Measurements from ENCODE around the gene CIDEB.

The CIDEB gene

DNA sequence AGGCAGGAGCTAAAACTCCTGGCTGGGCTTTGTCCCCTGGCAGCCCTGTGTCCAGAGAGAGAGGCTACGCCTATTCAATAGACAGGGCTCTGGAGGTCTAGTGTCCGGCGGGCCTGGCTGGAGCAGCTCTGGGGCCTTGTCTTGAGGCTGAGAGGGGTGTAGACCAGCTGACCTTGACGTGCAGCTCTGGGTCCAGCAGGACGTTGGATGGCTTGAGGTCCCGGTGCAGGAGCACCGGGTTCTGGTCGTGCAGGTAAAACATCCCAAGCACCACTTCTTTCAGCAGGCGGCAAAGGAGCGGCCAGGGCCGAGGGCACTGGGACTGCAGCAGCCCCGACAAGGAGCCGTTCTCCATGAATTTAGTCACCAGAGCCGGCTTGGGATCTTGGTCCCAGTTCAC, 31.1 kb upstream of the CIDEB start:
- H3K4me3 ChIP-seq (replicated peaks; ENCODE audit: insufficient read depth, low read length): peak overlapping the region; percentile 46
- no peak overlapping the region for H3K27ac ChIP-seq (replicated peaks)
- peaks cover 8% of the 10 kb centered on the region for H3K27me3 ChIP-seq (ENCODE audit: insufficient read depth, poor library complexity, severe bottlenecking)
- TF ChIP-seq SPI1 (IDR thresholded peaks at IDR 0.05; ENCODE audit: borderline replicate concordance, low read depth) (no peak), POLR2AphosphoS5 (IDR thresholded peaks at IDR 0.05; ENCODE audit: low read depth) (no peak), GABPA (IDR thresholded peaks at IDR 0.05; ENCODE audit: low read depth) (no peak)
- TF ChIP-seq, protein P1, sequence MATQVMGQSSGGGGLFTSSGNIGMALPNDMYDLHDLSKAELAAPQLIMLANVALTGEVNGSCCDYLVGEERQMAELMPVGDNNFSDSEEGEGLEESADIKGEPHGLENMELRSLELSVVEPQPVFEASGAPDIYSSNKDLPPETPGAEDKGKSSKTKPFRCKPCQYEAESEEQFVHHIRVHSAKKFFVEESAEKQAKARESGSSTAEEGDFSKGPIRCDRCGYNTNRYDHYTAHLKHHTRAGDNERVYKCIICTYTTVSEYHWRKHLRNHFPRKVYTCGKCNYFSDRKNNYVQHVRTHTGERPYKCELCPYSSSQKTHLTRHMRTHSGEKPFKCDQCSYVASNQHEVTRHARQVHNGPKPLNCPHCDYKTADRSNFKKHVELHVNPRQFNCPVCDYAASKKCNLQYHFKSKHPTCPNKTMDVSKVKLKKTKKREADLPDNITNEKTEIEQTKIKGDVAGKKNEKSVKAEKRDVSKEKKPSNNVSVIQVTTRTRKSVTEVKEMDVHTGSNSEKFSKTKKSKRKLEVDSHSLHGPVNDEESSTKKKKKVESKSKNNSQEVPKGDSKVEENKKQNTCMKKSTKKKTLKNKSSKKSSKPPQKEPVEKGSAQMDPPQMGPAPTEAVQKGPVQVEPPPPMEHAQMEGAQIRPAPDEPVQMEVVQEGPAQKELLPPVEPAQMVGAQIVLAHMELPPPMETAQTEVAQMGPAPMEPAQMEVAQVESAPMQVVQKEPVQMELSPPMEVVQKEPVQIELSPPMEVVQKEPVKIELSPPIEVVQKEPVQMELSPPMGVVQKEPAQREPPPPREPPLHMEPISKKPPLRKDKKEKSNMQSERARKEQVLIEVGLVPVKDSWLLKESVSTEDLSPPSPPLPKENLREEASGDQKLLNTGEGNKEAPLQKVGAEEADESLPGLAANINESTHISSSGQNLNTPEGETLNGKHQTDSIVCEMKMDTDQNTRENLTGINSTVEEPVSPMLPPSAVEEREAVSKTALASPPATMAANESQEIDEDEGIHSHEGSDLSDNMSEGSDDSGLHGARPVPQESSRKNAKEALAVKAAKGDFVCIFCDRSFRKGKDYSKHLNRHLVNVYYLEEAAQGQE (IDR thresholded peaks at IDR 0.05; ENCODE audit: insufficient replicate concordance, low read depth): no peak
- TF ChIP-seq, protein P2, sequence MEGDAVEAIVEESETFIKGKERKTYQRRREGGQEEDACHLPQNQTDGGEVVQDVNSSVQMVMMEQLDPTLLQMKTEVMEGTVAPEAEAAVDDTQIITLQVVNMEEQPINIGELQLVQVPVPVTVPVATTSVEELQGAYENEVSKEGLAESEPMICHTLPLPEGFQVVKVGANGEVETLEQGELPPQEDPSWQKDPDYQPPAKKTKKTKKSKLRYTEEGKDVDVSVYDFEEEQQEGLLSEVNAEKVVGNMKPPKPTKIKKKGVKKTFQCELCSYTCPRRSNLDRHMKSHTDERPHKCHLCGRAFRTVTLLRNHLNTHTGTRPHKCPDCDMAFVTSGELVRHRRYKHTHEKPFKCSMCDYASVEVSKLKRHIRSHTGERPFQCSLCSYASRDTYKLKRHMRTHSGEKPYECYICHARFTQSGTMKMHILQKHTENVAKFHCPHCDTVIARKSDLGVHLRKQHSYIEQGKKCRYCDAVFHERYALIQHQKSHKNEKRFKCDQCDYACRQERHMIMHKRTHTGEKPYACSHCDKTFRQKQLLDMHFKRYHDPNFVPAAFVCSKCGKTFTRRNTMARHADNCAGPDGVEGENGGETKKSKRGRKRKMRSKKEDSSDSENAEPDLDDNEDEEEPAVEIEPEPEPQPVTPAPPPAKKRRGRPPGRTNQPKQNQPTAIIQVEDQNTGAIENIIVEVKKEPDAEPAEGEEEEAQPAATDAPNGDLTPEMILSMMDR (IDR thresholded peaks at IDR 0.05; ENCODE audit: insufficient read depth, low read length): no peak
- no peak for DNase-seq (ENCODE audit: low read depth in 1 of 2, low spot score in 1 of 2)

DNA sequence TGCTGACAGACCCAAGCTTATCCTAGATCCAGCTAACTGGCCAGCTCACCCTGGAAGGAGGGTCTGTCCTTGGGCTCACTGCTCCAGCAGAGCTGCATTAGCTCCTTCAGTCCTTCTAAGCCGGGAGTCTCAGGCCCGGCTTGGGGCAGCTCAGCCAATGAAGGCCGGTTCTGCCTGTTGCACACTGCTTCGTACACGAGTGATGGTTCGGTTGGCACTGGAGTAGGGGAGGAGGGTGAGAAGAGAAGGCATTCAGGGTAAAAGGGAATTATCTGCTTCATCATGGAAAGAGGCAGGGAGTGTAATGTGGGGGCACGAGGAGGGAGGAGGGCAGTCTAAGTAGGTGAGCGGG, 30.0 kb upstream of the CIDEB start:
- peaks cover 8% of the 10 kb centered on the region for H3K27me3 ChIP-seq (ENCODE audit: insufficient read depth, poor library complexity, severe bottlenecking)
- no peak overlapping the region for H3K4me3 ChIP-seq (replicated peaks; ENCODE audit: insufficient read depth, low read length)
- TF ChIP-seq GABPA (IDR thresholded peaks at IDR 0.05; ENCODE audit: low read depth) (no peak), SPI1 (IDR thresholded peaks at IDR 0.05; ENCODE audit: borderline replicate concordance, low read depth) (no peak)
- DNase-seq (ENCODE audit: low read depth in 1 of 2, low spot score in 1 of 2): no peak
- no peak overlapping the region for H3K27ac ChIP-seq (replicated peaks)

DNA sequence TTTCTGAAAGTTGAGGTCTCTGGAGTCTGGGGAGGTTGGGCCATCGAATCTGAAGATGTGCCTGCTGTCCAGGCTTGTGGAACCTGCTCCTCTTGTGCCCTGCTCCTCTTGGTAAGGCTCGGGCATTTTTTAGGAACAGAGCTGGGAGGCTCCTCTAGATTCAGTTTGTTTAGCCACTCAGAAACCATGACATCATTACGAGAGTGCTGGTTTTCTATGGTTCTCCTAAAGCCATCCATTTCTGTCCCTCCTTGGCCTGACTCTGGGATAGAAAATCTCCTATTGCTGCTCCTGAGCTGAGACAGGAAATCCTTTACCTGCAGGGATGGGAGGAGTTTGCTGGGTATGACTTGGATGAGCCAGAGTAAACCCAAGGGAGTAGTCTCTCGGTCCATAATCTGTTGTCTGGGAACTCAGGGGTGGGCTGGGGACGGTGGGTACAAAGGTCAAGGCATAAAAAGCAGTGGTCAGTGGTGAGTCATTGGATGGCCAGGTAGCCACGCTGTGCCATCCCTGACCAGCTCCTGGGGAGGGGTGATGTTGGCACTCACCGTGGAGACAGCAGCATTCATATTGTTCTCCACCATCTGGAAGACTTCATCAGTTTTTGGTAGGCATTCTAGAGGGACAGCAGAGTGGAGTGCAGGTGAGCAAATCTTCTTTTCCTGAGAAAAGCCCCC, 29.5 kb upstream of the CIDEB start:
- DNase-seq (ENCODE audit: low read depth in 1 of 2, low spot score in 1 of 2): no peak
- TF ChIP-seq POLR2AphosphoS5 (IDR thresholded peaks at IDR 0.05; ENCODE audit: low read depth) (no peak), GABPA (IDR thresholded peaks at IDR 0.05; ENCODE audit: low read depth) (no peak), SPI1 (IDR thresholded peaks at IDR 0.05; ENCODE audit: borderline replicate concordance, low read depth) (no peak)
- TF ChIP-seq, protein P1 (IDR thresholded peaks at IDR 0.05; ENCODE audit: insufficient replicate concordance, low read depth): no peak
- TF ChIP-seq, protein P2 (IDR thresholded peaks at IDR 0.05; ENCODE audit: insufficient read depth, low read length): no peak

DNA sequence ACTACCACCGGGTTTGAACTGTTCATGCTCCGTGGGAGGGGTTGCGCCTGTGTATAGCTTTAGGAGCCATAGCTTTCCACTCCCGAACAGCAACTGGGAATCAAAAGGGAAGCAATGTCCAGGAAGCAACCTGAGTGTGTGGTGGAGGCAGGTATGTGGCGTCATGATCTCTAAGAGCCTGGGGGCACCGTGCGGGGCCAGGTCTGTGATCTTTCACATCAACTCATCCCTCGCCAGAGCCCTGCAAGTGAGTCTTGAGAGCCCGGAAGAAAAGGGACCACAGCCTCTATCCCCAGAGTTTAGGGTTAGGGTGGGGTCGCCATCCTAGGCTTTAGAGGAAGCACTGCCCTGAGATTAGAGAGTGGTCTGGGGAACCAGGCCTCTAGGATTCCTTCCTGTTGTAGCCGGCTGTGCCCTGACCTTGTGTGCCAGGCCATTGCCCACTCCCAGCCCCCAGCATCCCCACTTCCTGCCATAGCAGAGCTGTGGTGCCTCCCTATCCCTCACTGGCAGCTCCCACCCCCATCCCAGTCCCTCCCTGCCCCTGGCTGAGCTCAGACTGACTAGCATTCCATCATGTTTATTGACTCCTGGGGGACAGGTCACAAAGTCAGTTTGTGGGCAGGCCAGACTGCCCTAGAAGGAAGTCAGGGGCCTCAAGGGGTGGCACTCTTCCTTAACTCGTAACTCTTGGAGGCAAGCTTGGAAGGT, 27.8 kb upstream of the CIDEB start:
- TF ChIP-seq SPI1 (IDR thresholded peaks at IDR 0.05; ENCODE audit: borderline replicate concordance, low read depth) (no peak; the same call in 1 of the 2 replicates), POLR2AphosphoS5 (IDR thresholded peaks at IDR 0.05; ENCODE audit: low read depth) (no peak), GABPA (IDR thresholded peaks at IDR 0.05; ENCODE audit: low read depth) (no peak)
- TF ChIP-seq, protein P1 (IDR thresholded peaks at IDR 0.05; ENCODE audit: insufficient replicate concordance, low read depth): no peak
- TF ChIP-seq, protein P2 (IDR thresholded peaks at IDR 0.05; ENCODE audit: insufficient read depth, low read length): no peak
- H3K4me3 ChIP-seq (replicated peaks; ENCODE audit: insufficient read depth, low read length): no peak overlapping the region
- peaks cover 10% of the 10 kb centered on the region for H3K27me3 ChIP-seq (ENCODE audit: insufficient read depth, poor library complexity, severe bottlenecking)
- no peak overlapping the region for H3K27ac ChIP-seq (replicated peaks)
- DNase-seq (ENCODE audit: low read depth in 1 of 2, low spot score in 1 of 2): peak in 1 of 2 experiments; percentile 42

More for the DNA sequence above, 29.5 kb upstream of the CIDEB start:
- no peak overlapping the region for H3K4me3 ChIP-seq (replicated peaks; ENCODE audit: insufficient read depth, low read length)
- no peak overlapping the region for H3K27ac ChIP-seq (replicated peaks)
- peaks cover 10% of the 10 kb centered on the region for H3K27me3 ChIP-seq (ENCODE audit: insufficient read depth, poor library complexity, severe bottlenecking)
